ENCODE data around the gene KIAA0408. TPM values are rescaled to one million over a fixed set of nuclear protein-coding genes. Genes with fewer than 3 reads are reported as not detected.

KIAA0408 gene
- total and polyA plus RNA-seq, 4 donors = 0.07 to 0.28 TPM; not detected in 2

GRCh38 chr6:127441881-127442280 is 17.3 kb downstream of the KIAA0408 start:
- Histone ChIP-seq H3K9ac (ENCODE audit: low read depth in 1 of 2, low read length in 2 of 2) (no peak overlapping the region), H3K36me3 (ENCODE audit: control insufficient read depth in 4 of 4, insufficient read depth in 3 of 4, low read depth in 1 of 4, low read length in 3 of 4) (no peaks in the 10 kb centered on the region), H3K9me3 (ENCODE audit: control insufficient read depth in 4 of 4, low read length in 3 of 4) (no peaks in the 10 kb centered on the region), H3K27ac (ENCODE audit: low read depth in 1 of 2, low read length in 2 of 2) (no peak overlapping the region), H3K4me3 (ENCODE audit: low read depth in 1 of 3, low read length in 3 of 3) (no peak overlapping the region), H3K4me1 (ENCODE audit: control insufficient read depth in 4 of 4, insufficient read depth in 4 of 4, low read length in 3 of 4) (no peaks in the 10 kb centered on the region), H3K27me3 (ENCODE audit: control insufficient read depth in 4 of 4, insufficient read depth in 4 of 4, low read length in 3 of 4) (no peaks in the 10 kb centered on the region)
- 80% methylated on average over 1 of the region's 1 CpG for WGBS
- no peak for DNase-seq (ENCODE audit: low spot score)
- TF ChIP-seq NR2F2 (IDR thresholded peaks at IDR 0.05) = no peak
- no peak for TF ChIP-seq HNF4A (conservative IDR thresholded peaks at IDR 0.05)
- TF ChIP-seq, protein P1, sequence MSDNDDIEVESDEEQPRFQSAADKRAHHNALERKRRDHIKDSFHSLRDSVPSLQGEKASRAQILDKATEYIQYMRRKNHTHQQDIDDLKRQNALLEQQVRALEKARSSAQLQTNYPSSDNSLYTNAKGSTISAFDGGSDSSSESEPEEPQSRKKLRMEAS (IDR thresholded peaks at IDR 0.05) = no peak
- TF ChIP-seq SP1 (IDR thresholded peaks at IDR 0.05) = no peak
- TF ChIP-seq RXRA (IDR thresholded peaks at IDR 0.05) = no peak
- TF ChIP-seq RAD21 (IDR thresholded peaks at IDR 0.05) = no peak
- TF ChIP-seq GABPA (IDR thresholded peaks at IDR 0.05 in 1 of 2, conservative IDR thresholded peaks at IDR 0.05 in 1 of 2) = no peak
- TF ChIP-seq TAF1 (conservative IDR thresholded peaks at IDR 0.05) = no peak
- TF ChIP-seq, protein P2, sequence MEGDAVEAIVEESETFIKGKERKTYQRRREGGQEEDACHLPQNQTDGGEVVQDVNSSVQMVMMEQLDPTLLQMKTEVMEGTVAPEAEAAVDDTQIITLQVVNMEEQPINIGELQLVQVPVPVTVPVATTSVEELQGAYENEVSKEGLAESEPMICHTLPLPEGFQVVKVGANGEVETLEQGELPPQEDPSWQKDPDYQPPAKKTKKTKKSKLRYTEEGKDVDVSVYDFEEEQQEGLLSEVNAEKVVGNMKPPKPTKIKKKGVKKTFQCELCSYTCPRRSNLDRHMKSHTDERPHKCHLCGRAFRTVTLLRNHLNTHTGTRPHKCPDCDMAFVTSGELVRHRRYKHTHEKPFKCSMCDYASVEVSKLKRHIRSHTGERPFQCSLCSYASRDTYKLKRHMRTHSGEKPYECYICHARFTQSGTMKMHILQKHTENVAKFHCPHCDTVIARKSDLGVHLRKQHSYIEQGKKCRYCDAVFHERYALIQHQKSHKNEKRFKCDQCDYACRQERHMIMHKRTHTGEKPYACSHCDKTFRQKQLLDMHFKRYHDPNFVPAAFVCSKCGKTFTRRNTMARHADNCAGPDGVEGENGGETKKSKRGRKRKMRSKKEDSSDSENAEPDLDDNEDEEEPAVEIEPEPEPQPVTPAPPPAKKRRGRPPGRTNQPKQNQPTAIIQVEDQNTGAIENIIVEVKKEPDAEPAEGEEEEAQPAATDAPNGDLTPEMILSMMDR (IDR thresholded peaks at IDR 0.05; ENCODE audit: low read depth, low read length, missing input control) = no peak
- no peak for TF ChIP-seq EGR1 (IDR thresholded peaks at IDR 0.05; ENCODE audit: low read depth in 2 of 2)
- no peak for TF ChIP-seq ZBTB33 (IDR thresholded peaks at IDR 0.05)
- TF ChIP-seq HNF4G (IDR thresholded peaks at IDR 0.05) = no peak
- TF ChIP-seq JUND (IDR thresholded peaks at IDR 0.05) = no peak

DNA sequence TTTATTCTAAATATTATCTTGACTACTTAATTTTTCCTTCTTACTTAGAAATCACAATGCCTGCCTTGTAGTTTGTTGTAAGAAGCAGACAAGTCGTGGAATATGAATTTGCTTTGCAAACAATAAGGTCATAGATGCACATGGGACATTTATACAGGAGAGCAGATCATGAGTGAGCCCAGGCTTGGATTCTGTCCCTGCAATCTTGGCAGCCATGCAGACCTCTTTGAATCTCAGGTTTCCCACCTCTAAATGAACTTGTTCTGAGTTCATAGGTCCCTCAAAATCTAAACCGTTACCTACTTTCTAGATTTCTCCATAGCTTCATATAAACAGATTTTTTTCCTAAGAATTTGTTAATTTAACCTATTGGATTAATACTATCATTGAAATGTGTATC is 19.5 kb downstream of the KIAA0408 start:
- no peak for DNase-seq (ENCODE audit: low spot score)
- Histone ChIP-seq H3K4me1 (ENCODE audit: control insufficient read depth in 4 of 4, insufficient read depth in 4 of 4, low read length in 3 of 4) (no peaks in the 10 kb centered on the region), H3K27me3 (ENCODE audit: control insufficient read depth in 4 of 4, insufficient read depth in 4 of 4, low read length in 3 of 4) (no peaks in the 10 kb centered on the region), H3K9ac (ENCODE audit: low read depth in 1 of 2, low read length in 2 of 2) (no peak overlapping the region), H3K27ac (ENCODE audit: low read depth in 1 of 2, low read length in 2 of 2) (no peak overlapping the region), H3K4me3 (ENCODE audit: low read depth in 1 of 3, low read length in 3 of 3) (no peak overlapping the region), H3K36me3 (ENCODE audit: control insufficient read depth in 4 of 4, insufficient read depth in 3 of 4, low read depth in 1 of 4, low read length in 3 of 4) (no peaks in the 10 kb centered on the region), H3K9me3 (ENCODE audit: control insufficient read depth in 4 of 4, low read length in 3 of 4) (no peaks in the 10 kb centered on the region)
- 42% methylated on average over 2 of the region's 2 CpGs for WGBS
- no peak for TF ChIP-seq EGR1 (IDR thresholded peaks at IDR 0.05; ENCODE audit: low read depth in 2 of 2)
- no peak for TF ChIP-seq TAF1 (conservative IDR thresholded peaks at IDR 0.05)

DNA sequence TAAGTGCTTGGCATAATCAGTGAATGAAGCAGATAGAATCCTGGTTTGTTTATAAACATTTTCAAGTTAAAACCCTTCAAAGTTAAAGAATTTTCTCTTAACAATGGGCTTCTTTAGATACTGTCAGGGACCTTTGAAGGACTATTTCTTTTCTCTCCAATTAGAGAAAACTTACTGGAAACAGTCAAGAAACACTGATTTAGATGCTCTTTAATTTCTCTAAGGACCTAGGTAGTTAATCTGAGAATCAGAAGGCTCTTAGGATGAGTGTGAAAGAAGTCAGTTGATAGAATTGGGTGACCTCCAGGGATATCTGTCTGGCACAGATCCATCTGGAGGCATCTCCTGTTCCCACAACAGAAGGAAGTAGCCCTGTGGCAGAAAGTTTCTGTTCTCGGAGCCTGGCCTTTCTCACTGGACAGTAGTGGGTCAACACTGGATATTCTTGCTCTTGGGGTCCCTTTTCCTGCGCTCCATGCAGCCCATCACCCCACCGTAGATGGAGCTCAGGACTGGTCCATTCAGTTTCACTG is 22.5 kb downstream of the KIAA0408 start:
- no peak overlapping the region for H3K27ac ChIP-seq (ENCODE audit: low read depth in 1 of 2, low read length in 2 of 2)
- H3K27me3 ChIP-seq (ENCODE audit: control insufficient read depth in 4 of 4, insufficient read depth in 4 of 4, low read length in 3 of 4) = no peaks in the 10 kb centered on the region
- H3K9ac ChIP-seq (ENCODE audit: low read depth in 1 of 2, low read length in 2 of 2) = no peak overlapping the region
- 79% methylated on average over 3 of the region's 3 CpGs for WGBS
- no peak overlapping the region for H3K4me3 ChIP-seq (ENCODE audit: low read depth in 1 of 3, low read length in 3 of 3)
- H3K9me3 ChIP-seq (ENCODE audit: control insufficient read depth in 4 of 4, low read length in 3 of 4) = no peaks in the 10 kb centered on the region
- no peak for DNase-seq (ENCODE audit: low spot score)
- H3K4me1 ChIP-seq (ENCODE audit: control insufficient read depth in 4 of 4, insufficient read depth in 4 of 4, low read length in 3 of 4) = no peaks in the 10 kb centered on the region
- no peaks in the 10 kb centered on the region for H3K36me3 ChIP-seq (ENCODE audit: control insufficient read depth in 4 of 4, insufficient read depth in 3 of 4, low read depth in 1 of 4, low read length in 3 of 4)
- TF ChIP-seq, protein P3, sequence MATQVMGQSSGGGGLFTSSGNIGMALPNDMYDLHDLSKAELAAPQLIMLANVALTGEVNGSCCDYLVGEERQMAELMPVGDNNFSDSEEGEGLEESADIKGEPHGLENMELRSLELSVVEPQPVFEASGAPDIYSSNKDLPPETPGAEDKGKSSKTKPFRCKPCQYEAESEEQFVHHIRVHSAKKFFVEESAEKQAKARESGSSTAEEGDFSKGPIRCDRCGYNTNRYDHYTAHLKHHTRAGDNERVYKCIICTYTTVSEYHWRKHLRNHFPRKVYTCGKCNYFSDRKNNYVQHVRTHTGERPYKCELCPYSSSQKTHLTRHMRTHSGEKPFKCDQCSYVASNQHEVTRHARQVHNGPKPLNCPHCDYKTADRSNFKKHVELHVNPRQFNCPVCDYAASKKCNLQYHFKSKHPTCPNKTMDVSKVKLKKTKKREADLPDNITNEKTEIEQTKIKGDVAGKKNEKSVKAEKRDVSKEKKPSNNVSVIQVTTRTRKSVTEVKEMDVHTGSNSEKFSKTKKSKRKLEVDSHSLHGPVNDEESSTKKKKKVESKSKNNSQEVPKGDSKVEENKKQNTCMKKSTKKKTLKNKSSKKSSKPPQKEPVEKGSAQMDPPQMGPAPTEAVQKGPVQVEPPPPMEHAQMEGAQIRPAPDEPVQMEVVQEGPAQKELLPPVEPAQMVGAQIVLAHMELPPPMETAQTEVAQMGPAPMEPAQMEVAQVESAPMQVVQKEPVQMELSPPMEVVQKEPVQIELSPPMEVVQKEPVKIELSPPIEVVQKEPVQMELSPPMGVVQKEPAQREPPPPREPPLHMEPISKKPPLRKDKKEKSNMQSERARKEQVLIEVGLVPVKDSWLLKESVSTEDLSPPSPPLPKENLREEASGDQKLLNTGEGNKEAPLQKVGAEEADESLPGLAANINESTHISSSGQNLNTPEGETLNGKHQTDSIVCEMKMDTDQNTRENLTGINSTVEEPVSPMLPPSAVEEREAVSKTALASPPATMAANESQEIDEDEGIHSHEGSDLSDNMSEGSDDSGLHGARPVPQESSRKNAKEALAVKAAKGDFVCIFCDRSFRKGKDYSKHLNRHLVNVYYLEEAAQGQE (IDR thresholded peaks at IDR 0.05) = no peak
- TF ChIP-seq RXRA (IDR thresholded peaks at IDR 0.05) (no peak), FOXA2 (IDR thresholded peaks at IDR 0.05) (no peak), HNF4A (conservative IDR thresholded peaks at IDR 0.05) (no peak), ZBTB33 (IDR thresholded peaks at IDR 0.05) (no peak)
